ENCODE data around the gene POU2F1. TPM values are rescaled to one million over a fixed set of nuclear protein-coding genes. Genes with fewer than 3 reads are reported as not detected.

POU2F1 gene
- total and polyA plus RNA-seq, 2 experiments from 2014 or later = 38.8 to 66.1 TPM

DNA sequence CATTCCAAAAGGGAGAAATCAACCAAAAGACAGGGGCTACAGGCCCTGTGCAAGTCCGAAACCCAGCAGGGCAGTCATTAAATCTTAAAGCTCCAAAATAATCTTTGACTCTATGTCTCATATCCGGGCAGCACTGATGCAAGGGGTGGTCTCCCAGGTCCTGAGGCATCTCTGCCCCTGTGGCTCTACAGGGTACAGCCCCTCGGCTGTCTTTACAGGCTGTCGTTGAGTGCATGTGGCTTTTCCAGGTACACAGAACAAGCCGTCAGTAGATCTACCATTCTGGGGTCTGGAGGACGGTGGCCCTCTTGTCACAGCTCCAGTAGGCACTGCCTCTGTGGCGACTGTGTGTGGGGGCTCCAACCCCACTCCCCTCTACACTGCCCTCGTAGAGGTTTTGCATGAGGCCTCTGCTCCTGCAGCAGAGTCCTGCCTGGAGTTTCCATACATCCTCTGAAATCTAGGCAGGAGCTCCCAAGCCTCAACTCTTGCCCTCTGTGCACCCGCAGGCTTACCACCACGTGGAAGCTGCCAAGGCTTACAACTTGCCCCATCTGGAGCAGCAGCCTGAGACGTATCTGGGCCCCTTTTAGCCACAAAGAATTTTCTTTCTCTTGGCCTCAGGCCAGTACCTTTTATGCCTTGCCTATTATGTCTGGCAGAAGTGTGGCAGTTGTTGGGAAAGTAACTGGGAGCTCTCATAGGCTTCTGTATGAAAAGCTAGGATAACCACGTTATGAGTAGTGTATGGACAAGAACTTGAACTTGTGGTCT lies 52.5 kb downstream of the POU2F1 start (continued):
- TF ChIP-seq ZNF114 (CRISPR knock-in tag; IDR thresholded peaks at IDR 0.05) (no peak), CREB1 (CRISPR knock-in tag; IDR thresholded peaks at IDR 0.05; ENCODE audit: low read depth) (no peak), CTCF (conservative IDR thresholded peaks at IDR 0.05; ENCODE audit: low read depth in 2 of 2) (no peak), REST (IDR thresholded peaks at IDR 0.05; ENCODE audit: unreplicated experiment) (no peak), ZNF331 (CRISPR knock-in tag; IDR thresholded peaks at IDR 0.05; ENCODE audit: low read depth) (no peak), EZH2phosphoT487 (IDR thresholded peaks at IDR 0.05; ENCODE audit: unreplicated experiment) (no peak), POLR2AphosphoS5 (IDR thresholded peaks at IDR 0.05; ENCODE audit: low read depth) (no peak)
- TF ChIP-seq, protein P1, sequence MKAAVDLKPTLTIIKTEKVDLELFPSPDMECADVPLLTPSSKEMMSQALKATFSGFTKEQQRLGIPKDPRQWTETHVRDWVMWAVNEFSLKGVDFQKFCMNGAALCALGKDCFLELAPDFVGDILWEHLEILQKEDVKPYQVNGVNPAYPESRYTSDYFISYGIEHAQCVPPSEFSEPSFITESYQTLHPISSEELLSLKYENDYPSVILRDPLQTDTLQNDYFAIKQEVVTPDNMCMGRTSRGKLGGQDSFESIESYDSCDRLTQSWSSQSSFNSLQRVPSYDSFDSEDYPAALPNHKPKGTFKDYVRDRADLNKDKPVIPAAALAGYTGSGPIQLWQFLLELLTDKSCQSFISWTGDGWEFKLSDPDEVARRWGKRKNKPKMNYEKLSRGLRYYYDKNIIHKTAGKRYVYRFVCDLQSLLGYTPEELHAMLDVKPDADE (IDR thresholded peaks at IDR 0.05) = no peak

- Histone ChIP-seq H2AFZ (no peak overlapping the region), H3K27me3 (ENCODE audit: insufficient read depth) (no peaks in the 10 kb centered on the region), H3K4me3 (no peak overlapping the region), H4K20me1 (replicated peaks; ENCODE audit: insufficient read depth) (peaks cover 28% of the 10 kb centered on the region), H3F3A (replicated peaks; ENCODE audit: low read depth) (no peaks in the 10 kb centered on the region), H3K27ac (ENCODE audit: low read depth) (no peak overlapping the region), H3K79me2 (replicated peaks; ENCODE audit: insufficient read depth) (peaks cover 100% of the 10 kb centered on the region), H3K4me1 (ENCODE audit: insufficient read depth) (peaks cover 37% of the 10 kb centered on the region), H3K4me2 (no peak overlapping the region), H3K36me3 (ENCODE audit: insufficient read depth) (no peaks in the 10 kb centered on the region), H3K9me2 (ENCODE audit: insufficient read depth) (no peaks in the 10 kb centered on the region)
- ATAC-seq = no peak
- Mint-ChIP-seq H3K27ac (no peak overlapping the region), H3K4me3 (no peak overlapping the region), H3K27me3 (ENCODE audit: insufficient read depth, low read depth, poor library complexity) (no peaks in the 10 kb centered on the region), H3K36me3 (ENCODE audit: low read depth) (no peaks in the 10 kb centered on the region), H3K9me3 (no peaks in the 10 kb centered on the region), H3K4me1 (peaks cover 56% of the 10 kb centered on the region)
- no peak for DNase-seq (ENCODE audit: low spot score)
- TF ChIP-seq, protein P1 (IDR thresholded peaks at IDR 0.05) = no peak
- TF ChIP-seq ZNF114 (CRISPR knock-in tag; IDR thresholded peaks at IDR 0.05) = no peak
- TF ChIP-seq REST (IDR thresholded peaks at IDR 0.05; ENCODE audit: unreplicated experiment) = no peak
- no peak for TF ChIP-seq ZNF331 (CRISPR knock-in tag; IDR thresholded peaks at IDR 0.05; ENCODE audit: low read depth)
These were observed 53.4 kb downstream of the POU2F1 start for GRCh38 chr1:167274061-167274460.
